NCI-H526 (cell line): ENCODE measurements around the gene SLC4A9.

ENCODE experiments used
- DNase-seq, 2 experiments: peaks; one replicate each; lab custom pipeline; 2025; lab: John Stamatoyannopoulos, UW

Gene SLC4A9

GRCh38 chr5:140362875-140363630 lies 3.1 kb downstream of the SLC4A9 start:
- peak; percentile 58 to 88 for DNase-seq

- no peak for DNase-seq
Observed at GRCh38 chr5:140363631-140364471, 3.9 kb downstream of the SLC4A9 start.

GRCh38 chr5:140364472-140364765 lies 4.4 kb downstream of the SLC4A9 start:
- no peak for DNase-seq

GRCh38 chr5:140365282-140365681 lies 5.3 kb downstream of the SLC4A9 start:
- DNase-seq, result no peak

- DNase-seq, result no peak
Observed at GRCh38 chr5:140365941-140366340, 5.9 kb downstream of the SLC4A9 start.

GRCh38 chr5:140366589-140367255 lies 6.7 kb downstream of the SLC4A9 start:
- DNase-seq, result no peak

- no peak for DNase-seq
Observed at GRCh38 chr5:140367256-140368013, 7.4 kb downstream of the SLC4A9 start.

- DNase-seq, result no peak
Observed at GRCh38 chr5:140371356-140372151, 11.6 kb downstream of the SLC4A9 start.

- peak; percentile 58 to 83 for DNase-seq
Observed at GRCh38 chr5:140372971-140373487, 13.0 kb downstream of the SLC4A9 start.

GRCh38 chr5:140381351-140381750 lies 21.4 kb downstream of the SLC4A9 start:
- DNase-seq, result no peak

GRCh38 chr5:140381972-140382371 lies 22.0 kb downstream of the SLC4A9 start:
- no peak for DNase-seq

- DNase-seq, result no peak
Observed at GRCh38 chr5:140382866-140383265, 22.9 kb downstream of the SLC4A9 start.

GRCh38 chr5:140383300-140383699 lies 23.3 kb downstream of the SLC4A9 start:
- no peak for DNase-seq

- no peak for DNase-seq
Observed at GRCh38 chr5:140388052-140388451, 28.1 kb downstream of the SLC4A9 start.

GRCh38 chr5:140391312-140391711 lies 31.3 kb downstream of the SLC4A9 start:
- no peak for DNase-seq

- no peak for DNase-seq
Observed at GRCh38 chr5:140391732-140392131, 31.7 kb downstream of the SLC4A9 start.

GRCh38 chr5:140393738-140394137 lies 33.7 kb downstream of the SLC4A9 start:
- DNase-seq, result no peak

GRCh38 chr5:140398379-140398811 lies 38.4 kb downstream of the SLC4A9 start:
- DNase-seq, result no peak

- DNase-seq, result peak; percentile 34 to 46
Observed at GRCh38 chr5:140399979-140400729, 40.2 kb downstream of the SLC4A9 start.

GRCh38 chr5:140400730-140401361 lies 40.9 kb downstream of the SLC4A9 start:
- peak; percentile 97 for DNase-seq
